GM18907 (cell line): ENCODE measurements around the gene UCP2.
"Not testable (repeated sequence)": the region's sequence is repeated elsewhere in the genome, so short reads cannot be mapped to it uniquely, and the experiment has no call there.

Experiments
- ATAC-seq: cut with Tn5 transposase; IDR thresholded peaks from one replicate; pipeline ENCODE4 v1.9.1; 2021; ENCODE audit warnings: mild to moderate bottlenecking, moderate library complexity; ENCODE audit not compliant: unreplicated experiment

The UCP2 gene

GRCh38 chr11:73996161-73996747 is 13.6 kb upstream of the UCP2 start:
- ATAC-seq, result no peak

- ATAC-seq, result no peak
These were observed 13.1 kb upstream of the UCP2 start for GRCh38 chr11:73995731-73996130.

GRCh38 chr11:73995247-73995646 is 12.6 kb upstream of the UCP2 start:
- ATAC-seq, result peak; percentile 44

GRCh38 chr11:73991471-73992006 is 8.9 kb upstream of the UCP2 start:
- peak; percentile 49 for ATAC-seq

- no peak for ATAC-seq
These were observed 8.1 kb upstream of the UCP2 start for GRCh38 chr11:73990730-73991129.

- ATAC-seq, result no peak
These were observed 6.5 kb upstream of the UCP2 start for GRCh38 chr11:73989156-73989555.

- ATAC-seq, result no peak
These were observed 5.6 kb upstream of the UCP2 start for GRCh38 chr11:73988227-73988626.

- not testable (repeated sequence) for ATAC-seq
These were observed 3.0 kb upstream of the UCP2 start for GRCh38 chr11:73985661-73986060.

GRCh38 chr11:73983741-73984538 is 1.3 kb upstream of the UCP2 start:
- ATAC-seq, result no peak

GRCh38 chr11:73982990-73983740 is 522 bp upstream of the UCP2 start:
- peak; percentile 82 for ATAC-seq

GRCh38 chr11:73981051-73981805 is 1.4 kb downstream of the UCP2 start:
- ATAC-seq, result no peak

- peak; percentile 36 for ATAC-seq
These were observed 2.4 kb downstream of the UCP2 start for GRCh38 chr11:73980001-73980961.

GRCh38 chr11:73978576-73979086 is 4.0 kb downstream of the UCP2 start:
- ATAC-seq, result no peak

GRCh38 chr11:73977856-73978519 is 4.7 kb downstream of the UCP2 start:
- no peak for ATAC-seq

GRCh38 chr11:73976451-73977151 is 6.0 kb downstream of the UCP2 start:
- ATAC-seq, result no peak

- ATAC-seq, result no peak
These were observed 7.2 kb downstream of the UCP2 start for GRCh38 chr11:73975479-73975757.

GRCh38 chr11:73974604-73975478 is 7.8 kb downstream of the UCP2 start:
- ATAC-seq, result no peak
